Left hindlimb (tissue), 1 donor: ENCODE measurements around the gene ZNF445.
"Not testable (repeated sequence)": the region's sequence is repeated elsewhere in the genome, so short reads cannot be mapped to it uniquely, and the experiment has no call there.

ENCODE experiments used
- DNase-seq: peaks from one replicate; pipeline ENCODE4 v3.0.0-alpha.2; 2018

ZNF445 gene

DNA sequence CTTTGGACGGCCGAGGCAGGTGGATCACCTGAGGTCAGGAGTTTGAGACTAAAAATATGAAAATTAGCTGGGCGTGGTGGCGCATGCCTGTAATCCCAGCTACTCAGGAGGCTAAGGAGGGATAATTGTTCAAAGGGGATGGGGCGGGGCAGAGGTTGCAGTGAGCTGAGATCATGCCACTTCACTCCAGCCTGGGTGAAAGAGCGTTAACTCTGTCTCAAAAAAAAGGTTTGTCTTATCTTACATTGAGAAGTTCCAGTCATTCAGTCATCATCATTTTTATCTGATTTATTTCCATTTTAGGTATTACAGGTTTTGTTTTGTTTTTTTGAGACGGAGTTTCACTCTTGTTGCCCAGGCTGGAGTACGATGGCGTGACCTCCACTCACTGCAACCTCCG lies 2.6 kb downstream of the ZNF445 start:
- DNase-seq = not testable (repeated sequence)

DNA sequence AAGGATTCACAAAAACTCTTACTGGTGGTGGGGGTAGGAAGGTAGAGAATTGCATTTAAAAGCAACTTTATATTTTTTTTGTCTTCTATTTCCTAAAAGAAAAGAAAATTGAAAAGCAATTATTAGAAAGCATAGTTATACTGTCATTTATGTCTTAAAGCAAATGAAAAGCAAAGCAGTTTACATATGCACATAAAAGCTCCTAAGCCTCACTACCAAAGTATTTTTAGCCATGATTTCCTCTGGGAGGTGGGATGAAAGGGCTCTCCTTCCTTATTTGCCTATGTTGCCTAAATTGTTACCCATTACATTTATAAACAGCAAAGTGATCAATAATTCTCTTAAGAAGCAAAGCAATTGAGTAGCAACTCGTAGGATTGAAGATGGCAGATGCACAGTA lies 7.0 kb downstream of the ZNF445 start:
- DNase-seq = no peak

DNA sequence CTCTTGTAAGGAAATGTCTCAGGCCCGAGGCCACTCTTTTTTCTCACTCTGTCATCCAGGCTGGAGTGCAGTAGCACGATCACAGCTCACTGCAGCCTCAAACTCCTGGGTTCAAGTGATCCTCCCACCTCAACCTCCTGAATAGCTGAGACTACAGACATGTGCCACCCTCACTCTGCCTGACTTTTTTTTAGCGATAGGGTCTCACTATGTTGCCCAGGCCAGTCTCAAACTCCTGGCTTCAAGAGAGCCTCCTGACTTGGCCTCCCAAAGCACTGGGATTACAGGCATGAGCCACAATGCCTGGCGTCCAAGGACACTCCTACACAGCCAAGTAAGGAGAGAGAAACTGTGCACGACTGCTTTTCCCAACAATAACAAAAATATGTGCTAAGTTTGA lies 7.6 kb downstream of the ZNF445 start:
- no peak for DNase-seq

DNA sequence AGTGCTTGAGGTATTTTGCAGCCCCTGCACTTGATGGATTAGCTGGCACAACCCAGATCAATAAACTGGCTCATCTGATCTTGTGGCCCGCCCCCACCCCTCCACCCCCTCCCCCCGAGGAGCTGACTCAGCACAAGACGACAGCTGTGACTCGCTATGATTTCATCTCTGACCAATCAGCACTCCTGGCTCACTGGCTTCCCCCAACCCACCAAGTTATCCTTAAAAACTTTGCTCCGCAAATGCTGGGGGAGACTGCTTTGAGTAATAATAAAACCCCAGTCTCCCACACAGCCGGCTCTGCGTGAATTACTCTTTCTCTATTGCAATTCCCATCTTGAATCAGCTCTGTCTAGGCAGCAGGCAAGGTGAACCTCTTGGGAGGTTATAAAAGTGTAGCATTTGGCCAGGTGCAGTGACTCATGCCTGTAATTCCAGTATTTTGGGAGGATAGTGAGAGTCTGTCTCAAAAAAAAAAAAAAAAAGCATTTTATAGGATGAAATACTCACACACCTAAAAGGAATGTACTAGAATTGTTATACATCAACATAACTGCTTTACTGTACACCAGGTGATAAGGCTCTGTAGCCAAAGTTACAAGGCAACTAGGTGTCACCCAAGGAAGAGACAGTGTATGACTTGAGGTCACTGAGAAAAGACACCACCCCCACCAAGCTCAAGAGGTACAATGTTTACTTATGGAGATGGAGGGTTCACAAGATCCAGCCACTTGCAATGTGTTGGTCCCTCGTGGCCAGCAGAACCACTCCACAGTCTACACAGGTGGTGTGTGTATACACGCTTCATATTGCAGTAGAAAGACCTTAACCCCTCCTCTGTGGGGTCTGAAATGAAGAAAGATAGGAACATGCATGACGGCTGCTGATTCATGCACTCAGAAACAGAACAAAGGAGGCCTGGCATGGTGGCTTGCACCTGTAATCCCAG lies 8.6 kb downstream of the ZNF445 start:
- DNase-seq = no peak

GRCh38 chr3:44468099-44468537 lies 9.4 kb downstream of the ZNF445 start:
- not testable (repeated sequence) for DNase-seq

DNA sequence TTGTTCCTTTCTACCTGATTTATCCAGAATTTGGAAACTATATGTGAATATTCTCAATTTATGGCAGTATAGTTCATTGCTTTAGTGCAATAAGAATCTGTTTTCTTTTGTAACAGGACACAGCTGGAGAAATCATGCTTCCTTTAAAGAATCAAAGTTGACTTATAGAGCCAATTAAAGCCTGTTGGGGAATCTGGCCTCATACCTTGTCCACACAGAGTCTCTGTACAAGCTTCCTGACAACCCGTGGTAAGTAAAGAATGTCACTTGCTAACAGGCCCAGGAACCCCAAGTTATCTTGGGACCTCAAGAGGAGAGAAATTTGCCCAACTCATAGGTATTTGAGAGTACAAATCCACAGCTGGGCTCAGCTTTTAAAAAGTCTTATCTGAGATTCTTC lies 10.2 kb downstream of the ZNF445 start:
- DNase-seq = no peak

DNA sequence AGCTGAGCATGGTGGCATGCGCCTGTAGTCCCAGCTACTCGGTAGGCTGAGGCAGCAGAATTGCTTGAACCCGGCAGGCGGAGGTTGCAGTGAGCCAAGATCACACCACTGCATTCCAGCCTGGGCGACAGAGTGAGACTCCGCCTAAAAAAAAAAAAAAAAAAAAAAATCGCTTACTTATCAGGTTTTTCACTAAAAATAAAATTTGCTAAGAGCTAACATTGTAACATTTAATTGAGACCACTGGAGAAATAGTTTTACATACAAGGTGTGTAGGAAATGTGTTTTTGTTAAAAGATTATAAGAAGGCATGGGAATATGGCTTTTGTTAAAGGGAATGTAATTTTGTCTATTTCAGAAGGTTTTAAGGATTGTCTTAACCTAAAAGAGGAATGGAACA lies 12.6 kb downstream of the ZNF445 start:
- DNase-seq = not testable (repeated sequence)

DNA sequence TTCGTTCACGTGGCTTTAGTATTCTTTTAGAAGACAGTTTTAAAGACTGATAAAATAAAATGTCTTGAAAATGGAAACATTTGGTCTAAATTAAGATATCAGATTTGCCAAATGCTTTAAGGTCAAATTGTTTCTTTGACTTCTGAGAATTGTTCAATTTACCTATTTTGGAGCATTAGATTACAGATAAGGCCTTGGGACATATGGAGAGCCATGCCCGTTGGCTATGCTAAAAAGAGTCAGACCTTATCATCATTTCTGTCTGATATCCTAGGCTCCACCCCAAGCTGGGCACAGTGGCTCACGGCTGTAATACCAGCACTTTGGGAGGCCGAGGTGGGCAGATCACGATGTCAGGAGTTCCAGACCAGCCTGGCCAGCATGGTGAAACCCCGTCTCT lies 13.0 kb downstream of the ZNF445 start:
- no peak for DNase-seq

DNA sequence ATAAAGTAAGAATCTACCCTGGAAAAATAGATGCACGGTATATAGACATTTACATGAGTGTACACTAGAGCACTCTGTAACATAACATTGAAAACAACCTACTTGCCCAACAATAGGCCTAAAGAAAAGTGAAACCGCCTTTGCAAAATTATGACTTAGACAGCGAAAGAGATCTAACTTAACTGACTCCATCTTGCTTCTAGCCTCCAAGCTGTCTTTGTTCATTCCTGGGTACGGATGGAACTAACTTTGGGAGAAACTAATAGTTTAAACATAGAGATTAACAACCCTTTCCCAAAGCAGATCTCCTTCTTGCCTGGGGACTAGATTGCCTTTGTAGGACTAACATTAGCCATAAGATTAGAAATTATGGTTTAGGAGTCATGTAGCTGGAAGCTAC lies 17.4 kb downstream of the ZNF445 start:
- not testable (repeated sequence) for DNase-seq

GRCh38 chr3:44455318-44455717 lies 22.2 kb downstream of the ZNF445 start:
- DNase-seq = no peak

DNA sequence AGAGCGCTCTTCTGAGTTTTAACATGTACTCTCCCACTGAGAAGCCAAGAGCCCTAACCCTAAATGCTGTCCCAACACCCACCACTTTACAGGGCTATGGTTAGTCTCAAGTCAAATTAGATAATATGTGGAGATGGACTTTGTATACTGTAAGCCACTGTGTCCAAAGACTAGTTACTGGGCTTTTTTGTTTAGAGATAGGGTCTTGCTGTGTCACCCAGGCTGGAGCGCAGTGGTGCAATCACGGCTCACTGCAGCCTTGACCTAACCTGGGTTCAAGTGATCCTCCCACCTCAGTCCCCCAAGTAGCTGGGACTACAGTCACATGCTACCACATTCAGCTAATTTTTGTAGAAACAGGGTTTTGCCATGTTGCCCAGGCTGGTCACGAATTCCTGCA lies 23.2 kb downstream of the ZNF445 start:
- DNase-seq = no peak

- no peak for DNase-seq
Observed at GRCh38 chr3:44451441-44451840, 26.0 kb downstream of the ZNF445 start.

GRCh38 chr3:44446929-44447328 lies 30.5 kb downstream of the ZNF445 start:
- no peak for DNase-seq

- no peak for DNase-seq
Observed at GRCh38 chr3:44445786-44446185, 31.7 kb downstream of the ZNF445 start.

- no peak for DNase-seq
Observed at GRCh38 chr3:44444896-44445691, 32.4 kb downstream of the ZNF445 start.

DNA sequence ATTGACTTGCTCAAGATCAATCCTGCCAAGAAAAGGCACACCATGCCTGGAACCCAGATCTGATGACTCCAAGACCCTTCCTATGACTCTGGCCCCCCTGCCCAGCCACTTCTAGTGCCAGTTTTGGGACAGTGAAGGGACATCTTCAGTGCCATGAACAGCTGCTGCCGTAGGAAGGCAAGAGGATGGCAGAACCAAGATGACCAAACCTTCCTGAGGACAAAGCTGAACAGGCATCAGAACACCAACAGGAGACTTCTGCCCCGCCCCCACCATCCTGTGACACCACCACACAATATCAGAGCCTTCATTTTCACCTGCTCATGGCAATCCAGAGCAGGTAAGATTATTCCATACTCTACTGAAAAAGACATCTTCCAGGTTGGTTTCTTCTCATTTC lies 33.0 kb downstream of the ZNF445 start:
- DNase-seq = no peak

GRCh38 chr3:44442596-44443309 lies 34.7 kb downstream of the ZNF445 start:
- DNase-seq = no peak

DNA sequence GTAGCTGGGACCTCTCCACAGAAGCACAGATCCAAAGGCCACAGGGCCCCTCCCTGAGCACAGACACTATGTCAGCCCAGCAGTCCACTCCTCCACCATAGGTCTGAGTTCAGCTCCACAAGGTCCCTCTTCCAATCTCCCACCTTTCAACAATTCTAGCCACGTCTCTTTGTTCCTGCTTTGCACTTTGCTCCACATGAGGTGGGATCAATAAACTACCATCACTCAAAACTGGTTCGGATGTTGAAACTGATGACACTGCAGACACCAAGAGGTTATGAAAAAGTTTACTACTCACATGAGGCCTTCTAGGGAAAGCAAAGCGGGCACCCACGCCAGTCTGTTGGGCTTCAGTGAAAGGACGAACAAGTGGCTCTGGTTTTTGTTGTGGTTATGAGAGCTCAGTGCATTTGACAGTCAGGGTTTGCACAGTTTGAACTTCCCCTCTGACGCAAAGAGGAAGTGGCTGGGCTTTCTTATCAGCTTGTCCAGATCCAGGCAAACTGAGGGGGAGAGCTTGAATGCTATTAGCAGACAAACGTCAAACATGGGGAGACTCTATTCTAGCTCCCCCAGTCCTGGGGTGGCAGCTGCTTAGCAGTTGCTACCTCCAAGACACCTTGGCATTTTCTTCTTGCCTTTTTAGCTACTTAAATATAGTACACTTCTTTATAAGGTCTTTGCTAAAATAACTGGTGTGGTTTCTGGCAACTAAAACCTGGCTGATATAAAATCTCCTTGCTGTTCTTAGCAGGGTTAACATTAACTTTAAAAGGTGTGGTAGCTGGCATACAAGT lies 37.8 kb downstream of the ZNF445 start:
- DNase-seq = peak; percentile 35

- DNase-seq = no peak
Observed at GRCh38 chr3:44437800-44438199, 39.7 kb downstream of the ZNF445 start.

DNA sequence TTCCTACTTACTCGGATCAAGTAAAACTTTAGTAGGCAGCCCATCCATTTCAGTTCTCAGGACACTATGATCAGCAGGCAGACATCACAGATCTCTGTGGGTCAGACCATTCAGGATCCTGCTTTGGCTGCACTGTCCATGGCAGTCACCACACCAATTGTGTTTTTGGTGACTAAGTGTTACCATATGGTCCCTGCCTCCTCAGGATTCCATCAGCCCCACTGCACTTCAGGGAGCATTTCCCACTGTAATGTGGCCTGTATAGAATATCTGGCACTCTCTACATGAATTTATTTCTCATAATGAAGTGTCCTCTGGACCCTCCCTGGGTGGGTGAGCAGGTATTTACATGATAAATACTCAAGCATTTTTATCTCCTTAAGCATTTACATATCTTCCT lies 41.3 kb downstream of the ZNF445 start:
- no peak for DNase-seq

DNA sequence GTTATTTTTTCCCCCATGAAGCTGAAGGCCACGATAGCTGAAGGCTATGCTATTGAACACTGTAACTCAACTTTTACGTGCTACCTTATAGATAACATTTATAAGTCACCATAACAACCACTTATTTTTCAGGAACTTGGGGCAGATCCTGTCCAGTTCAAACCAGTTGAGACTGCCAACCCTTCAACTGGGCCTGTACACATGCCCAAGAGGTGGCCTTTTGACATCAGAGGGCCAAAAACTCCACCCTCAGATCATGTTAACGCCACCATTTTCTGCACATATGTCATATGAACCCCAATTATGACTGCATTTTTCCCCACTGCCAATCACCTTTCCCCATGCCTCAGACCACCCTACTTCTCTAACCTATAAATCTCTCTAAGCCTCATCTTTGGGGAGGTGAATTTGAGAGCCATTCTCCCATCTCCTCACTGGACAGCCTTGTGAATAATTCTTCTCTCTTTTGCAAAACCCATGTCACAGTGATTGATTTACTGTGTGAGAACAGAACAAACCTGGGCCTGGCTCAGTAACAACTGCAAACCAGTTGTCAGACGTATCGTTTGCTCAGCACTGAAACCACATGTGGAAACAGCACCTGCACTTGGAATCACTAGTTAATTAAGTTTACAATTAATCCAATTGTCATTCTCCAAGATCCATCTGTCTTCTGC lies 42.5 kb downstream of the ZNF445 start:
- no peak for DNase-seq

DNA sequence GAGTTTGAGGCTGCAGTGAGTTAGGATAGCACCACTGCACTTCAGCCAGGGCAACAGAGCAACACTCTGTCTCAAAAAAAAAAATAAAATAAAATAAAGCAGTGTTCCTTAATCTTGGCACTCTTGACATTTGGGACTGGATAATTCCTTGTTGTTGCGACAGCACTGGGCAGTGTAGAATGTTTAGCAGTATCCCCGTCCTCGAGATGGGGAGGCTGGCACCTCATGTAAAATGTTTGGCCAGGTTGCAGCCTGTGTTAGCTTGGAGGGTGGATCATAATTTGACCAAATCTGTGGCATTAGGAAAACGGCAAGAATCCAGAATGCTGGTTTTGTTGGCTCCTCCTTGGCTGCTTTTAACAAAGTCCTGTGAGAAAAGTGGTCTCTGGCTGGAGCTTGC lies 47.0 kb downstream of the ZNF445 start:
- no peak for DNase-seq
